SK-N-SH treated with all-trans-retinoic acid at 6 μM for 48 hours (cell line): ENCODE measurements around the gene LEMD3.

Experiments used
- GLIS3 ChIP-seq: fragments of 250-450 bp; sonication (Bioruptor Pico); IDR thresholded peaks from 2 replicates; pipeline ENCODE4 v1.5.0; 2020; ENCODE audit warnings: mild to moderate bottlenecking, moderate library complexity
- ISL1 ChIP-seq: fragments of 250-450 bp; sonication (Bioruptor Pico); IDR thresholded peaks from 2 replicates; pipeline ENCODE4 v2.1.2; 2022; ENCODE audit warnings: mild to moderate bottlenecking, moderate library complexity
- OSR1 ChIP-seq: fragments of 250-450 bp; sonication (Bioruptor Pico); IDR thresholded peaks from 2 replicates; pipeline ENCODE4 v1.8.0; 2022; ENCODE audit warnings: moderate library complexity, mild to moderate bottlenecking, inconsistent platforms
- RARB ChIP-seq: fragments of 250-450 bp; sonication (Bioruptor Pico); IDR thresholded peaks from 2 replicates; pipeline ENCODE4 v1.8.0; 2021; ENCODE audit warnings: mild to moderate bottlenecking, moderate library complexity
- TCF4 ChIP-seq: fragments of 250-450 bp; sonication (Bioruptor Pico); IDR thresholded peaks from 2 replicates; pipeline ENCODE4 v1.8.0; 2021; ENCODE audit warnings: mild to moderate bottlenecking, moderate library complexity, borderline replicate concordance
- ZFP3 ChIP-seq: fragments of 250-450 bp; sonication (Bioruptor Pico); IDR thresholded peaks from 2 replicates; pipeline ENCODE4 v1.5.0; 2020; ENCODE audit warnings: mild to moderate bottlenecking, moderate library complexity
- ZNF70 ChIP-seq: fragments of 450-650 bp; formaldehyde crosslinking; IDR thresholded peaks from 2 replicates; pipeline ENCODE4 v1.5.0; 2020; ENCODE audit warnings: mild to moderate bottlenecking, moderate library complexity
- ZNF8 ChIP-seq: fragments of 450-650 bp; formaldehyde crosslinking; IDR thresholded peaks from 2 replicates; pipeline ENCODE4 v1.5.0; 2020; ENCODE audit warnings: mild to moderate bottlenecking, moderate library complexity
- TF ChIP-seq, protein P1 (sequence below): fragments of 250-450 bp; sonication (Bioruptor Pico); IDR thresholded peaks from 2 replicates; pipeline ENCODE4 v1.8.0; 2020; ENCODE audit warnings: mild to moderate bottlenecking, moderate library complexity, borderline replicate concordance
- TF ChIP-seq, protein P2 (sequence below): fragments of 250-450 bp; sonication (Bioruptor Pico); IDR thresholded peaks from 2 replicates; pipeline ENCODE4 v1.5.1; 2020; ENCODE audit warnings: low read depth, mild to moderate bottlenecking, moderate library complexity

DNA sequence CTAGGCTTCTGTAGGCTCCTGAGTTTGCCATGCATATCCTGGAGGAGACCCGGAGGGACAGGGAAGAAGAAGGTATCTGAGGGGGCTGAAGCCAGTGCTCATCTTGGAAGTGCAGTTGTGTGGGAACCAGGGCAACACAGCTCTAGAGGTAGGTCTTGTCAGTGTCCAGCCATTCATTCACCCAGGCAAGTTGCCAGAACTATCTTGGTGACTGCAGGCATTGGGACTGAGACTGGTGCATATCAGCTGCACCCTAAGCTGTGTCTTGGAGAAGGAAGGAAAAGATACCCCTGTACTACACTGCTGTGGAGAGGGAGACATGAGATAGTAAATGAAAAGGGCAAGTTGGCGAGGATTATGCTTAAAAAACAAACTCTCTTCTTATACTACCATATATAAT, 43.4 kb upstream of the LEMD3 start:
- TF ChIP-seq ZFP3 (CRISPR knock-in tag): no peak
- no peak for TF ChIP-seq ISL1 (CRISPR knock-in tag)
- TF ChIP-seq, protein P1, sequence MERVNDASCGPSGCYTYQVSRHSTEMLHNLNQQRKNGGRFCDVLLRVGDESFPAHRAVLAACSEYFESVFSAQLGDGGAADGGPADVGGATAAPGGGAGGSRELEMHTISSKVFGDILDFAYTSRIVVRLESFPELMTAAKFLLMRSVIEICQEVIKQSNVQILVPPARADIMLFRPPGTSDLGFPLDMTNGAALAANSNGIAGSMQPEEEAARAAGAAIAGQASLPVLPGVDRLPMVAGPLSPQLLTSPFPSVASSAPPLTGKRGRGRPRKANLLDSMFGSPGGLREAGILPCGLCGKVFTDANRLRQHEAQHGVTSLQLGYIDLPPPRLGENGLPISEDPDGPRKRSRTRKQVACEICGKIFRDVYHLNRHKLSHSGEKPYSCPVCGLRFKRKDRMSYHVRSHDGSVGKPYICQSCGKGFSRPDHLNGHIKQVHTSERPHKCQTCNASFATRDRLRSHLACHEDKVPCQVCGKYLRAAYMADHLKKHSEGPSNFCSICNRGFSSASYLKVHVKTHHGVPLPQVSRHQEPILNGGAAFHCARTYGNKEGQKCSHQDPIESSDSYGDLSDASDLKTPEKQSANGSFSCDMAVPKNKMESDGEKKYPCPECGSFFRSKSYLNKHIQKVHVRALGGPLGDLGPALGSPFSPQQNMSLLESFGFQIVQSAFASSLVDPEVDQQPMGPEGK: no peak
- TF ChIP-seq, protein P2, sequence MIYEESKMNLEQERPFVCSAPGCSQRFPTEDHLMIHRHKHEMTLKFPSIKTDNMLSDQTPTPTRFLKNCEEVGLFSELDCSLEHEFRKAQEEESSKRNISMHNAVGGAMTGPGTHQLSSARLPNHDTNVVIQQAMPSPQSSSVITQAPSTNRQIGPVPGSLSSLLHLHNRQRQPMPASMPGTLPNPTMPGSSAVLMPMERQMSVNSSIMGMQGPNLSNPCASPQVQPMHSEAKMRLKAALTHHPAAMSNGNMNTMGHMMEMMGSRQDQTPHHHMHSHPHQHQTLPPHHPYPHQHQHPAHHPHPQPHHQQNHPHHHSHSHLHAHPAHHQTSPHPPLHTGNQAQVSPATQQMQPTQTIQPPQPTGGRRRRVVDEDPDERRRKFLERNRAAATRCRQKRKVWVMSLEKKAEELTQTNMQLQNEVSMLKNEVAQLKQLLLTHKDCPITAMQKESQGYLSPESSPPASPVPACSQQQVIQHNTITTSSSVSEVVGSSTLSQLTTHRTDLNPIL: no peak
- no peak for TF ChIP-seq GLIS3 (CRISPR knock-in tag)
- no peak for TF ChIP-seq RARB (CRISPR knock-in tag)
- TF ChIP-seq OSR1: no peak
- TF ChIP-seq ZNF8: no peak
- no peak for TF ChIP-seq ZNF70
- no peak for TF ChIP-seq TCF4
